K562 (cell line): ENCODE data around the gene PCDHA10. TPM values are rescaled to one million over a fixed set of nuclear protein-coding genes. Genes with fewer than 3 reads are reported as not detected.

Experiments
- ATAC-seq: fragments of 200-7000 bp; cut with Tn5 transposase; 3 replicates; pipeline ENCODE4 v1.9.1; 2020; ENCODE audit warnings: moderate library complexity
- BruUV-seq: library from RNA; stranded (reverse); fragments of 400-500 nt; replicated peaks from 2 replicates; lab custom pipeline; 2021; lab: Mats Ljungman, UMichigan
- CTCF ChIA-PET: fragments of 300-600 bp; formaldehyde crosslinking; extraction: SDS; loops from one replicate; lab custom pipeline; 2021; ENCODE audit warnings: low intra/inter-chr PET ratio; lab: Yijun Ruan, JAX
- POLR2A ChIA-PET: fragments of 300-600, 350-650 bp; sonication (Branson Sonifier 250); formaldehyde crosslinking; extraction: SDS; loops from one replicate; lab custom pipeline; 2021; ENCODE audit warnings: antibody characterized with exemption, inconsistent platforms; lab: Yijun Ruan, JAX
- DNase-seq, 4 experiments: peaks; one replicate each; pipeline versions ENCODE4 v3.0.0 to v3.0.0-alpha.2; 2011 to 2018; ENCODE audit warnings: low spot score in 3 of 4, mixed read lengths in 3 of 4; ENCODE audit errors: extremely low read depth in 1 of 4
- FAIRE-seq: peaks from 2 replicates; lab custom pipeline; 2011; peaks lifted over from hg19 to GRCh38; lab: Jason Lieb, UNC
- H2AFZ ChIP-seq: 2 replicates; pipeline ENCODE4 v1.6.0; 2011; ENCODE audit warnings: low read depth, low read length, control low read depth, inconsistent platforms
- H3K27ac ChIP-seq: fragments of 200-600 bp; 3 replicates; pipeline ENCODE4 v1.8.0; 2011; ENCODE audit warnings: low read depth, mild to moderate bottlenecking, control low read depth, inconsistent platforms, low read length, moderate library complexity, mixed read lengths; ENCODE audit errors: extremely low read depth
- H3K27me3 ChIP-seq, 2 experiments: fragments of 300-600 bp in 1 of 2; 2 replicates in 1 of 2; 3 replicates in 1 of 2; pipeline versions ENCODE4 v1.6.0 to v1.8.0; 2011; ENCODE audit warnings: inconsistent platforms in 2 of 2, low read length in 2 of 2, mild to moderate bottlenecking in 1 of 2, mixed read lengths in 1 of 2, moderate library complexity in 1 of 2; ENCODE audit not compliant: control insufficient read depth in 2 of 2, insufficient read depth in 2 of 2
- H3K36me3 ChIP-seq: fragments of 300-600 bp; 3 replicates; pipeline ENCODE4 v1.8.0; 2011; ENCODE audit warnings: mild to moderate bottlenecking, low read length, inconsistent platforms; ENCODE audit not compliant: control insufficient read depth, insufficient read depth
- H3K4me1 ChIP-seq, 2 experiments: fragments of 200-600 bp in 1 of 2; replicated peaks in 1 of 2; 2 replicates in 1 of 2; 3 replicates in 1 of 2; pipeline versions ENCODE4 v1.5.1 to v1.8.0; 2011; ENCODE audit warnings: inconsistent platforms in 2 of 2, low read length in 2 of 2, mild to moderate bottlenecking in 1 of 2, mixed read lengths in 1 of 2, moderate library complexity in 1 of 2; ENCODE audit not compliant: control insufficient read depth in 2 of 2, insufficient read depth in 2 of 2
- H3K4me2 ChIP-seq: 2 replicates; pipeline ENCODE4 v1.6.1; 2011; ENCODE audit warnings: low read length, control low read depth, inconsistent platforms, mixed read lengths; ENCODE audit not compliant: insufficient read depth
- H3K4me3 ChIP-seq: fragments of 200-600 bp; sonication (generic), shearing (Covaris generic); 2 replicates; pipeline ENCODE4 v1.5.1; 2016; ENCODE audit warnings: control low read depth, inconsistent platforms
- H3K79me2 ChIP-seq: fragments of 200-600 bp; 3 replicates; pipeline ENCODE4 v1.8.0; 2011; ENCODE audit warnings: low read length, inconsistent platforms; ENCODE audit not compliant: control insufficient read depth, insufficient read depth
- H3K9ac ChIP-seq, 2 experiments: 2 replicates each; pipeline versions ENCODE4 v1.6.0 to v1.6.1; 2011; ENCODE audit warnings: low read depth in 2 of 2, low read length in 2 of 2, control low read depth in 1 of 2, inconsistent platforms in 1 of 2, mild to moderate bottlenecking in 1 of 2, mixed read lengths in 1 of 2; ENCODE audit not compliant: insufficient read depth in 1 of 2
- H3K9me1 ChIP-seq: one replicate; pipeline ENCODE4 v1.6.0; 2011; ENCODE audit warnings: inconsistent platforms, mild to moderate bottlenecking, low read length, moderate library complexity; ENCODE audit not compliant: control insufficient read depth, insufficient read depth
- H3K9me3 ChIP-seq: replicated peaks from 2 replicates; pipeline ENCODE4 v1.5.1; 2011; ENCODE audit warnings: low read depth, low read length, inconsistent platforms; ENCODE audit not compliant: control insufficient read depth, insufficient read depth
- H4K20me1 ChIP-seq: replicated peaks from 2 replicates; pipeline ENCODE4 v1.6.1; 2011; ENCODE audit warnings: low read length, inconsistent platforms, mixed read lengths; ENCODE audit not compliant: control insufficient read depth, insufficient read depth
- CBFB ChIP-seq: sonication (generic); formaldehyde crosslinking; IDR thresholded peaks from 2 replicates; pipeline ENCODE4 v1.4.0; 2020; ENCODE audit warnings: mild to moderate bottlenecking, missing genetic modification reagents
- HMG20A ChIP-seq: fragments of 450-650 bp; formaldehyde crosslinking; conservative IDR thresholded peaks from 2 replicates; pipeline ENCODE4 v1.4.0; 2020; ENCODE audit warnings: mild to moderate bottlenecking, mixed read lengths
- IRF9 ChIP-seq: fragments of 450-650 bp; IDR thresholded peaks from 2 replicates; pipeline ENCODE4 v1.6.1; 2016; ENCODE audit warnings: missing biosample characterization, missing genetic modification characterization
- WGBS: fragments of 100-300 bp; shearing (Covaris generic); methylation state at CpG from one replicate; pipeline ENCODE4 v1.1.6; 2016; ENCODE audit warnings: low coverage, mixed read lengths; ENCODE audit not compliant: insufficient coverage; ENCODE audit errors: missing lambda C conversion rate; 5-methylcytosine and 5-hydroxymethylcytosine counted together
- in situ Hi-C: fragments of 300-500 bp; cut with MboI; formaldehyde crosslinking; loops from 4 replicates; pipeline ENCODE4 v1.15.0; 2018; ENCODE audit warnings: inconsistent platforms, mixed read lengths
- intact Hi-C: fragments of 100-400 bp; cut with micrococcal nuclease; formaldehyde crosslinking; loops from 2 replicates; pipeline ENCODE4 v1.14.2; 2022
- polyA plus RNA-seq, 8 experiments: library from polyadenylated mRNA; depleted of rRNA in 4 of 8; stranded (reverse) in 5 of 8; unstranded in 3 of 8; fragments of >200 nt; fragmentation: Nextera tagmentation in 2 of 8; fragmentation: Illumina TruSeq in 1 of 8; extraction: Ambion mirVana in 2 of 8; extraction: Trizol in 1 of 8; gene quantifications; 2 replicates each; pipeline versions ENCODE4 v1.2.1 to v1.2.3, GENCODE V29; 2011 to 2014; ENCODE audit warnings: inconsistent platforms in 1 of 8, missing spikeins in 1 of 8
- total RNA-seq, 7 experiments: library from RNA; depleted of rRNA in 6 of 7; stranded (reverse); fragments of >200 nt in 6 of 7; fragmentation: Illumina TruSeq in 2 of 7; extraction: Trizol in 2 of 7; gene quantifications; 2 replicates each; pipeline versions ENCODE4 v1.2.1 to v1.2.3, GENCODE V29; 2011 to 2021; ENCODE audit warnings: low replicate concordance in 1 of 7

The PCDHA10 gene
- total and polyA plus RNA-seq, 9 of the 15 experiments (the other 6 are each of a cell fraction or from before 2014, with no cell fraction given) = not detected

- no peak overlapping the region for H3K9ac ChIP-seq
- no peak for FAIRE-seq
- CTCF ChIA-PET = interaction anchor here (0.9 kb wide), 1 partner anchor 184 kb away, joined by 3 read pairs; no protein-coding TSS in a partner anchor
- peaks cover 0 to 3% of the 10 kb centered on the region in 2 experiments; a peak in 2 of 5 replicates for H3K27me3 ChIP-seq
- no peak overlapping the region for H3K4me2 ChIP-seq
- TF ChIP-seq HMG20A (no peak), IRF9 (tag) (no peak), CBFB (no peak)
- H3K36me3 ChIP-seq = no peaks in the 10 kb centered on the region
- H3K4me3 ChIP-seq = no peak overlapping the region
- no peak for ATAC-seq
- intact Hi-C loops (no loop called here), in situ Hi-C loops (no loop called here)
- no peak for DNase-seq
- no peaks in the 10 kb centered on the region for H3K9me1 ChIP-seq
- 57% methylated on average over 52 of the region's 94 CpGs for WGBS
- H4K20me1 ChIP-seq = no peaks in the 10 kb centered on the region
- 0 out of 2 replicates have a peak, but pooled peaks cover 2% of the 10 kb centered on the region for H3K9me3 ChIP-seq
- POLR2A ChIA-PET = interaction anchor here (0.6 kb wide), 1 partner anchor 12 kb away, joined by 3 read pairs; no protein-coding TSS in a partner anchor
- H2AFZ ChIP-seq = no peak overlapping the region
- BruUV-seq = no TSS peak
- H3K27ac ChIP-seq = no peak overlapping the region
- H3K4me1 ChIP-seq = no peaks in the 10 kb centered on the region
- H3K79me2 ChIP-seq = no peaks in the 10 kb centered on the region
Measured at GRCh38 chr5:140857177-140857986, 1.7 kb downstream of the PCDHA10 start.
